ENCODE results near the gene DNASE2B.
"Not testable (repeated sequence)": the region's sequence is repeated elsewhere in the genome, so short reads cannot be mapped to it uniquely, and the experiment has no call there.

Gene DNASE2B

DNA sequence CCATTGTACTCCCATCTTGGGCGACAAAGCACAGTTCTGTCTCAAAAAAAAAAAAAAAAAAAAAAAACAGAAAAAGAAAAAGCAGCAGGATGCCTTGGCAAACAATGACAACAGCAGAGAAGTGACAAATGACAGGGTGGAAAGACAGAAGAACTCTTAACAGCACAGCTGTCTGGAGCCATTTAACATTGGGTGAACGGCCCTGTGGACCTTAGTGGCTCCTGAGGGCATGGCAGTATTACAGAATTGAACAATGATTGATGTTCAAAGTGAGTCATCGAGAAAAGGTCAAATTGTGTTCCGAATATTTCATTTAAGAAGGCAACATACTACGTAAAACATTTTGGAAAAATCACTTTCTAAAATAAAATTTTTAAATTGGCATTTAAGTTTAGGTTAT lies 30.0 kb downstream of the DNASE2B start:
- H3K36me3 ChIP-seq (ENCODE audit: control insufficient read depth, insufficient read depth, low read length) = no peaks in the 10 kb centered on the region
- H3K9ac ChIP-seq (ENCODE audit: low read length) = no peak overlapping the region
- H3K27ac ChIP-seq (ENCODE audit: low read depth, low read length) = no peak overlapping the region
- no peak overlapping the region for H3K4me3 ChIP-seq (ENCODE audit: low read length)
- H3K27me3 ChIP-seq (ENCODE audit: control insufficient read depth, insufficient read depth, low read length) = no peaks in the 10 kb centered on the region
- H3K4me1 ChIP-seq (ENCODE audit: control insufficient read depth, insufficient read depth, low read length) = no peaks in the 10 kb centered on the region

DNA sequence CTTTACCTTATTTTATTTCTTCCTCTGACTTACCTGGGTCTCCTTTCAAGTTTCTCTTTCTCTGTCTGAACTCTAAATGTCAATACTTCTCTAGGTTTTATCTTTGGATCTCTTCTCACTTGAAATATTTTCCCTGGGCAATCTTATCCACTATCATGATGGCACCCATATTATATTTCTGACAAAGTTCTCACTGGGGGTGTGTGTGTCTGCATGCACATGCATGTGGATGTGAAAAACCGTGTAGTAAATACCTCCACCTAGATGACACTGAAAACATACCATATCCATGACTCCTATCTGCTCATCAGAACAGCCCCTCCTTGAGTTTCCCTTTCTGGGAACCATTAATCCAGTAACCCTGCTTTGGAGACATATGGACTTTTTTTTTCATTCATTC lies 30.9 kb downstream of the DNASE2B start:
- Histone ChIP-seq H3K4me1 (ENCODE audit: control insufficient read depth, insufficient read depth, low read length) (no peaks in the 10 kb centered on the region), H3K4me3 (ENCODE audit: low read length) (no peak overlapping the region), H3K27me3 (ENCODE audit: control insufficient read depth, insufficient read depth, low read length) (no peaks in the 10 kb centered on the region), H3K9ac (ENCODE audit: low read length) (no peak overlapping the region), H3K27ac (ENCODE audit: low read depth, low read length) (no peak overlapping the region), H3K36me3 (ENCODE audit: control insufficient read depth, insufficient read depth, low read length) (no peaks in the 10 kb centered on the region)

DNA sequence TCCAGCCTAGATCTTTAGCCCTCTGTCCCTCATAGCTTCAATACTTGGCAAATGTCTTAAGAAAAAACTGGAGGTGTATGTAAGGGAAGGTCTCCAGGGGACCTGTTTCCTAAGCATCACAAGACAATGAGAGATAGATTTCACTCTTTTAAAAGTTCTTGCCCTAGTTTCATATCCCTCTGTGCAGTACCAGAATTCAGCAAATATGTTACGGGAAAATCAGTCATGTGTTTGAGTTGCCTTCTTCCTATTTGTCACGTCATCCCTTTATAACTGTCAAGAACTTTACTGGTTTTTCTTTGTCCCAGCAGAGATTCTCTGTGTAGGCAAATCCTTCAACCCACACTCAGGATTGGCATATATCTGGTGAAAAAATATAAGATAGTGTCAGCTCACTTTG lies 32.3 kb downstream of the DNASE2B start:
- no peaks in the 10 kb centered on the region for H3K27me3 ChIP-seq (ENCODE audit: control insufficient read depth, insufficient read depth, low read length)
- no peaks in the 10 kb centered on the region for H3K4me1 ChIP-seq (ENCODE audit: control insufficient read depth, insufficient read depth, low read length)
- no peak overlapping the region for H3K4me3 ChIP-seq (ENCODE audit: low read length)
- no peaks in the 10 kb centered on the region for H3K36me3 ChIP-seq (ENCODE audit: control insufficient read depth, insufficient read depth, low read length)
- no peak overlapping the region for H3K27ac ChIP-seq (ENCODE audit: low read depth, low read length)
- H3K9ac ChIP-seq (ENCODE audit: low read length) = no peak overlapping the region

DNA sequence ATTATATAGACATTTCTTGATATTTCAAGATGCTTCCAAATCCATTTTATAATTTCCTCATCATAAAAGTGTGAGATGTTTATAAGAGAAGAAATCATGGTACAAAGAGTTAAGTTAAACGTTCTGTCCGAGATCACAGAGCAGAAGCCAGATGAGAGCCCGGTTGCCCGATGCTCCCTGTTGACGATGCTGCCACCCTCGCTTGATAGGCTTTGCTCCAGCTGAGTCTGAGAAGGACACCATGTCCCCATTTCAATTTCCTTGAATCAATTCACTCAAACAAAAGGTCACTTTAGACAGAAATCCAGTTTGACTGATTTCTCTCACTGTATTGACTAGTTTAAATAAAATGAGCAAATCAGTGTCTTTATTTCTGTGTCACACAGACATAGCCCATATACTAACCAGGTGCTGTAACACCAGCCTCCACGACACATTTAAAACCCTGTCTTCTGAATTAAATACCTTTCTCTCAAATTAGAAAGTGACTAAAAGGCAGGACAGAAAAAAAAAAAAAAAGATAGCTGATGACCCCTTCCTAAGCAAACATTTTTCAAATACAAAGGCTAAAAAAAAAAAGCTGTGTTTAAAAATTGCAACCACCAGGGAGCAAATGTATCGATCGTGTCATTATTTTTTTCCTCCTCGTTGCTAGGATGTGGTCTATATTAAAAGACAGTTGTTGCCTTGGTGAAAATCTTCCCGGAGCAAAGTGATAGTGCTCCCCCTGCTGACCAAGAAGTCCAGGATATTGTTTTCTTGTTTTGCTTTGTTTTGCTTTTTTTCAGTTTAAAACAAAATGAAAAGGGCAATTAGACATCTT lies 35.2 kb downstream of the DNASE2B start:
- H3K36me3 ChIP-seq (ENCODE audit: control insufficient read depth, insufficient read depth, low read length) = no peaks in the 10 kb centered on the region
- peak overlapping the region; percentile 47 for H3K4me3 ChIP-seq (ENCODE audit: low read length)
- H3K27me3 ChIP-seq (ENCODE audit: control insufficient read depth, insufficient read depth, low read length) = no peaks in the 10 kb centered on the region
- no peak overlapping the region for H3K9ac ChIP-seq (ENCODE audit: low read length)
- H3K4me1 ChIP-seq (ENCODE audit: control insufficient read depth, insufficient read depth, low read length) = no peaks in the 10 kb centered on the region
- no peak overlapping the region for H3K27ac ChIP-seq (ENCODE audit: low read depth, low read length)

DNA sequence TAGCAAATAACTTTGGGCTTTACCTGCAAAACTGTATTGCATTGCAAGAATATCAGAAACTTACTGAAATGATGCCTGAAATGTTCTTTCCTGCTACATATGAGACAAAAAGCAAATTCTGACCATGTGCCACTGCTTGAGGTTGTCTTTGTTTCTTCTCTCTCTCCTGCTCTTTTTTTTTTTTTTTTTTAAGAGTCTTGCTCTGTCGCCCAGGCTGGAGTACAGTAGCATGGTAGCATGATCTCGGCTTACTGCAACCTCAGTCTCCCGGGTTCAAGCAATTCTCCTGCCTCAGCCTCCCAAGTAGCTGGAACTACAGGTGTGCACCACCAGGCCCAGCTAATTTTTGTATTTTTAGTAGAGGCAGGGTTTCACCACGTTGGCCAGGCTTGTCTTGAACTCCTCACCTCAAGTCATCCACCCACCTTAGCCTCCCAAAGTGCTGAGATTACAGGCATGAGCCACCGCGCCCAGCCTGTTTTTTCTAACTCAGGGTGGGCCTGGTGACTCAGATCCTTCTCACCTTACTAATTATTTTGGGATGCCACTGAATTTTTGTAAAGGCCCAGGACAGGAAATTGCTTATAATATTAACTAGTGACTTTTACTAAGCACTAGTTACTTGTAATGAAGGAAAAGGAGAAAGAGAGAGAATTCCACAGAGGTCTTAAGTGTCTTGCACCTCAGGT lies 35.9 kb downstream of the DNASE2B start:
- no peaks in the 10 kb centered on the region for H3K4me1 ChIP-seq (ENCODE audit: control insufficient read depth, insufficient read depth, low read length)
- no peaks in the 10 kb centered on the region for H3K36me3 ChIP-seq (ENCODE audit: control insufficient read depth, insufficient read depth, low read length)
- H3K27ac ChIP-seq (ENCODE audit: low read depth, low read length) = no peak overlapping the region
- H3K4me3 ChIP-seq (ENCODE audit: low read length) = no peak overlapping the region
- no peaks in the 10 kb centered on the region for H3K27me3 ChIP-seq (ENCODE audit: control insufficient read depth, insufficient read depth, low read length)
- no peak overlapping the region for H3K9ac ChIP-seq (ENCODE audit: low read length)

DNA sequence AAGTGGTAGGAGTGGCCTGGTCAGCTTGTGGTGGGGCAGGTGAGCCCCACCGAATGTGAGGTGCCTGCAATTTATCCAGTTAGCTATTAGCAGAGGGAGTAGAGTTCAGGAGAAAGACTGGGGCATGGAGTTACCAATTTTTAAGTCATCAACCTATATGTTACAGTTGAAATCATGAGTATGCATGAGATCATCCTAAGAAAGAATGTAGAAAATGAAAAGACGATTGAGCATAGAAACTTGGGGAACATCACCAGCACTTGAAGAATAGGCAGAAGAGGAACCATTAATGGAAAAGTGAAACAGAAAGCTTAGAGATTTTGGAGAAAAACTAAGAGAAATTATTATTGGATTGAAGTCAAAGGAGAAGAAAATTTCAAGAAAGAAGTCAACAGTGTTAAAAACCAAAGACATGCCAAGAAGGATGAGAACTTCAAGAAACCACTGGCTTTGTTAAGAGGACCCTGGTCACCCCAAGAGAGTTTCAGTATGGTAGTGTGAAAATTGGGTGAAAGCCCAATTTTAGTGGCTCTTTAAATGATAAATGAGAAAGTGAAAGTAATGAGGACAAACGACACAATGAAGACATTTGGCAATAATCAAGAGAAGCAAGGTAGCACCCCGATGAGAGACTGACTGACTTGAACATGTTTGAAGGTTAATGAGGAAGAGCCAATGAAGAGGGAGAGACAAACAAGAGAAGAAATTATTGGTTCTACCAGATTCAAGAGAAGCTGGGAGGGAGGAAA lies 36.7 kb downstream of the DNASE2B start:
- H3K27ac ChIP-seq (ENCODE audit: low read depth, low read length) = no peak overlapping the region

DNA sequence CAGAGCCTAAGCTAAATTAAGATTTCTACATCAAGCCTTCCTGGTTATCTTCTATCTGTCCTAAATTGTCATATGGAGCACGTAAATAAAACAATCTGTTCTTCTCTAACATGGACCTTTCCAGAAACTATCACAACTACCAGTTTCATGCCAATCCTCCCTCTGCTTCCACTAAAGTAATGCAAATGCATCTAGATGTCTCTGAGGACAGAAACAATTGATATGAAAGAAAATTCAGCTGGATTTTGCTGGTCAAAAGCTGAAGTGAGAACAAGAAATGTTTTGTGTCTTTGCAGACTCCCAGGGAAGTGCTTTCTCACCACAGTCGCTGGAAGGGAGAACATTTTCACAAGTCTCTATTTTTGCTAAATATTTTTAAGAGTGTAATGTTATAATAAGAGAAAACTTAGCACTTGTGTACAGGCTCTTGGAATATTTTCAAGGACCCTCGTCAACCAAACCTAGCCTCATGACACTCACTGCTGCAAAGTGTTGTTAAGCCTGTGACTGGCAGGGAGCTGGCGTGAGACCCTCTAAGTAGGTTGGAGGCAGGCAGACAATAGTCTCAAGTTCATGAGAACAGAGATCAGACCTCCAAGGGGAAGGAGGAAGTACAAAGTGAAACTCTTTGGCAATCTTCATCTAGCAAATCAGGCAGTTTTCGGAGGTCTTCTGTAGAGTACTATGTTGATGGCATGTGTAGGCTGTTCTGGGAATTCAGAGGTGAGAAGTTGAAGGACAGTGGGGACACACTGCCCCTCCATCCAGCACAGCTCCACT lies 38.8 kb downstream of the DNASE2B start:
- Histone ChIP-seq H3K27ac (ENCODE audit: low read depth, low read length) (no peak overlapping the region), H3K9ac (ENCODE audit: low read length) (no peak overlapping the region), H3K4me3 (ENCODE audit: low read length) (no peak overlapping the region)

More for the DNA sequence above, 36.7 kb downstream of the DNASE2B start:
- Histone ChIP-seq H3K9ac (ENCODE audit: low read length) (no peak overlapping the region), H3K4me1 (ENCODE audit: control insufficient read depth, insufficient read depth, low read length) (no peaks in the 10 kb centered on the region), H3K27me3 (ENCODE audit: control insufficient read depth, insufficient read depth, low read length) (no peaks in the 10 kb centered on the region), H3K36me3 (ENCODE audit: control insufficient read depth, insufficient read depth, low read length) (no peaks in the 10 kb centered on the region), H3K4me3 (ENCODE audit: low read length) (no peak overlapping the region)

DNA sequence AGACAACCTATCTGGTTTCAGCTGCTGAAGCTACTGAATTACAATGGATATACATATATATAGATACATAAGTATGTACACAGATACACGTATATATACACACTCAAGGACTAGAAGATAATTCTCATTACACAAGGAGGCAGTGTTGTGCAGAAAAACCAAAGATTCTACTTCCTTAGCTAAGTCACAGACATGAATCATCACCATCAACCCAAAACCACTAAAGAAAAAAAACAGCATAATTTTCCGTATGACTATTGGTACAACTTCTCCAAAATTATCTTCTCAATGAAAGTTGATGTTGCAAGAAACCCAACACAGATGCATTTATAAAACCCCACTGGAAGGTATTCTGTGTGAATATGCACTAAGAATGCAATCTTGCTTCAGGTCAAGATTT lies 44.0 kb downstream of the DNASE2B start:
- Histone ChIP-seq H3K36me3 (ENCODE audit: control insufficient read depth, insufficient read depth, low read length) (no peaks in the 10 kb centered on the region), H3K27me3 (ENCODE audit: control insufficient read depth, insufficient read depth, low read length) (no peaks in the 10 kb centered on the region), H3K4me1 (ENCODE audit: control insufficient read depth, insufficient read depth, low read length) (no peaks in the 10 kb centered on the region), H3K4me3 (ENCODE audit: low read length) (no peak overlapping the region), H3K9ac (ENCODE audit: low read length) (no peak overlapping the region), H3K27ac (ENCODE audit: low read depth, low read length) (no peak overlapping the region)

More for the DNA sequence above, 38.8 kb downstream of the DNASE2B start:
- Histone ChIP-seq H3K36me3 (ENCODE audit: control insufficient read depth, insufficient read depth, low read length) (no peaks in the 10 kb centered on the region), H3K4me1 (ENCODE audit: control insufficient read depth, insufficient read depth, low read length) (no peaks in the 10 kb centered on the region), H3K27me3 (ENCODE audit: control insufficient read depth, insufficient read depth, low read length) (no peaks in the 10 kb centered on the region)

DNA sequence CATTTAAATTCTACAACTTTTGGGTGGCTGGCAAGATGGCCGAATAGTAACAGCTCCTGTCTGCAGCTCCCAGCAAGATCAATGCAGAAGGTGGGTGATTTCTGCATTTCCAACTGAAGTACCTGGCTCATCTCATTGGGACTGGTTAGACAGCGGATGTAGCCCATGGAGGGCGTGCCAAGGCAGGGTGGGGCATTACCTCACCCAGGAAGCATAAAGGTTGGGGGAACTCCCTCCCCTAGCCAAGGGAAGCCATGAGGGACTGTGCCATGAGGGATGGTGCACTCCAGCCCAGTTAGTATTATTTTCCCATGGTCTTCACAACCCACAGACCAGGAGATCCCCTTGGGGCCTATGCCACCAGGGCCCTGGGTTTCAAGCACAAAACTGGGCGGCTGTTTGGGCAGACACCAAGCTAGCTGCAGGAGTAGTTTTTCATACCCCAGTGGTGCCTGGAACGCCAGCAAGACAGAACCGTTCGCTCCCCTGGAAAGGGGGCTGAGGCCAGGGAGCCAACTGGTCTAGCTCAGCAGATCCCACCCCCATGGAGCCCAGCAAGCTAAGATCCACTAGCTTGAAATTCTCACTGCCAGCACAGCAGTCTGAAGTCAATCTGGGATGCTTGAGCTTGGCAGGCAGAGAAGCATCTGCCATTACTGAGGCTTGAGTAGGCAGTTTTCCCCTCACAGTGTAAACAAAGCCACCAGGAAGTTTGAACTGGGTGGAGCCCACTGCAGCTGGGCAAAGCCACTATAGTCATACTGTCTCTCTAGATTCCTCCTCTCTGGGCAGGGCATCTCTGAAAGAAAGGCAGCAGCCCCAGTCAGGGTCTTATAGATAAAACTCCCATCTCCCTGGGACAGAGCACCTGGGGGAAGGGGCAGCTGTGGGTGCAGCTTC lies 44.7 kb downstream of the DNASE2B start:
- not testable (repeated sequence) for H3K9ac ChIP-seq (ENCODE audit: low read length); H3K4me3 ChIP-seq (ENCODE audit: low read length); H3K36me3 ChIP-seq (ENCODE audit: control insufficient read depth, insufficient read depth, low read length); H3K27me3 ChIP-seq (ENCODE audit: control insufficient read depth, insufficient read depth, low read length); H3K4me1 ChIP-seq (ENCODE audit: control insufficient read depth, insufficient read depth, low read length); H3K27ac ChIP-seq (ENCODE audit: low read depth, low read length)

DNA sequence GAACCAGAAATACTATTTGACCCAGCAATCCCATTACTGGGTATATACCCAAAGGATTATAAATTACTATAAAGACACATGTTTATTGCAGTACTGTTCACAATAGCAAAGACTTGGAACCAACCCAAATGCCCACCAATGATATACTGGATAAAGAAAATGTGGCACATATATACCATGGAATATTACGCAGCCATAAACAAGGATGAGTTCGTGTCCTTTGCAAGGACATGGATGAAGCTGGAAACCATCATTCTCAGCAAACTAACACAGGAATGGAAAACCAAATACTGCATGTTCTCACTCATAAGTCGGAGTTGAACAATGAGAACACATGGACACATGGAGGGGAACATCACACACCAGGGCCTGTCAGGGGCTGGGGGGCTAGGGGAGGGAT lies 50.4 kb downstream of the DNASE2B start:
- not testable (repeated sequence) for H3K4me1 ChIP-seq (ENCODE audit: control insufficient read depth, insufficient read depth, low read length); H3K36me3 ChIP-seq (ENCODE audit: control insufficient read depth, insufficient read depth, low read length); H3K27ac ChIP-seq (ENCODE audit: low read depth, low read length); H3K27me3 ChIP-seq (ENCODE audit: control insufficient read depth, insufficient read depth, low read length); H3K9ac ChIP-seq (ENCODE audit: low read length); H3K4me3 ChIP-seq (ENCODE audit: low read length)

DNA sequence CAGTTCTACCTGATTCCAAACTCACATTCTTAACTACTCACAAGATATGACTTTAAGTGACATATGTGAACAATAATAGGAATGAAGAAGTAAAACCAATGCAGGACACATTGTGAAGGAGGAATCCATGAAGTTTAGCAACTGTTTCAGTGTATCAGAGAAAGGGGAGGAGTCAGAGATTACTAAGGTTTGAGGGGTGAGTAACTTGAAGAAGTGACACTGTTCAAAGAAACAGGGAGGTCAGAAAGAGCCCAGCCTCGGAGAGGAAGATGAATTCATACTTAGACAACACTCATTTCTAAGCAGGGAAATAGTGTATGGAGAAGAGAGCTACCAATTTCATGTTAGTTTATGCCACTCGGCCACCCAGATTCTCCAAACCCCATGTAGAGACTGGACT lies 52.6 kb downstream of the DNASE2B start:
- no peak overlapping the region for H3K4me3 ChIP-seq (ENCODE audit: low read length)
- H3K27ac ChIP-seq (ENCODE audit: low read depth, low read length) = no peak overlapping the region
- no peaks in the 10 kb centered on the region for H3K36me3 ChIP-seq (ENCODE audit: control insufficient read depth, insufficient read depth, low read length)
- H3K4me1 ChIP-seq (ENCODE audit: control insufficient read depth, insufficient read depth, low read length) = no peaks in the 10 kb centered on the region
- no peaks in the 10 kb centered on the region for H3K27me3 ChIP-seq (ENCODE audit: control insufficient read depth, insufficient read depth, low read length)
- H3K9ac ChIP-seq (ENCODE audit: low read length) = no peak overlapping the region
